ENCODE measurements around the gene OR4B1.
"Not testable (repeated sequence)": the region's sequence is repeated elsewhere in the genome, so short reads cannot be mapped to it uniquely, and the experiment has no call there.

The OR4B1 gene

DNA sequence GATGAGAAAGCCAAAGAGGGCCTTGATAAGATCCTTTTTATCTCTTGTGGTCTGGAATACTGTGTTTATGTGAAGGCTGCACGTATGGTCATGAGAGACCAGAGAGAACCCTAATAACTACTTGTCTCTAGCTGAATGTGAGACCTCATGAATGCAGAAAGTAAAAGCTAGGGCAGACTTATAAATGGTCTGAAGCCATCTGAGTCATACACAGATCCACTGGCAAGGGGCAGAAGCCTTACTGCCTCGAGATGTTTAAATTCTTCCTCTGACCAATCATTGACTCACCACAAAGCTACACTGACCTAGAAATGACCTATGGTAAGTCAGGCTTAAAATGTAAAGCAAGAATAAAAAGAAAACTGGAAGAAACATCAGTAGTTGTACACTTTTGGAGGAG is 22.7 kb upstream of the OR4B1 start:
- no peak overlapping the region for H3K4me3 ChIP-seq (ENCODE audit: low read depth, low read length)
- in situ Hi-C loops (cut with HindIII; ENCODE audit: low sequenced_read_pairs), result no loop called here
- TF ChIP-seq, protein P1, sequence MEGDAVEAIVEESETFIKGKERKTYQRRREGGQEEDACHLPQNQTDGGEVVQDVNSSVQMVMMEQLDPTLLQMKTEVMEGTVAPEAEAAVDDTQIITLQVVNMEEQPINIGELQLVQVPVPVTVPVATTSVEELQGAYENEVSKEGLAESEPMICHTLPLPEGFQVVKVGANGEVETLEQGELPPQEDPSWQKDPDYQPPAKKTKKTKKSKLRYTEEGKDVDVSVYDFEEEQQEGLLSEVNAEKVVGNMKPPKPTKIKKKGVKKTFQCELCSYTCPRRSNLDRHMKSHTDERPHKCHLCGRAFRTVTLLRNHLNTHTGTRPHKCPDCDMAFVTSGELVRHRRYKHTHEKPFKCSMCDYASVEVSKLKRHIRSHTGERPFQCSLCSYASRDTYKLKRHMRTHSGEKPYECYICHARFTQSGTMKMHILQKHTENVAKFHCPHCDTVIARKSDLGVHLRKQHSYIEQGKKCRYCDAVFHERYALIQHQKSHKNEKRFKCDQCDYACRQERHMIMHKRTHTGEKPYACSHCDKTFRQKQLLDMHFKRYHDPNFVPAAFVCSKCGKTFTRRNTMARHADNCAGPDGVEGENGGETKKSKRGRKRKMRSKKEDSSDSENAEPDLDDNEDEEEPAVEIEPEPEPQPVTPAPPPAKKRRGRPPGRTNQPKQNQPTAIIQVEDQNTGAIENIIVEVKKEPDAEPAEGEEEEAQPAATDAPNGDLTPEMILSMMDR (IDR thresholded peaks at IDR 0.05; ENCODE audit: low read depth, low read length, missing control alignments), result no peak
- no peak for DNase-seq (ENCODE audit: low read depth)

DNA sequence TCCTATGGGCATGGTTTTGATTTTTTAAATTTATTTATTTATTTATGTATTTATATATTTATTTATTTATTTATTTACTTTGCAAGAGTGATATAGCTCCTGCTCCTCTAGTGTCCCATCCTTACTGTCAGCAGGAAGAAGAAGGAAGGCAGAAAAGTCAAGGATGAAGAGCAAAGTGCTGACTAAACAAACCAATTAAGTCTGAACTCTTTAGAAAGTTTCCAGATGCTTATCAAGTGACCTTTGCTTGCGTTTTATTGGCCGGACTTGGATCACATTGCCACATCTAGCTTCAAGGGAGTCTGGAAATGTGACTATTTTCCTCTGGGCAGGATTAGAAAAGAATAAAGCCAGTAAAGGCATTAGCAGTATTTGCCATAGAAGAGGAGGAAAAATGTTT is 8.7 kb upstream of the OR4B1 start:
- DNase-seq (ENCODE audit: low read depth), result no peak
- H3K4me3 ChIP-seq (ENCODE audit: low read depth, low read length), result no peak overlapping the region
- TF ChIP-seq, protein P1 (IDR thresholded peaks at IDR 0.05; ENCODE audit: low read depth, low read length, missing control alignments), result no peak
- in situ Hi-C loops (cut with HindIII; ENCODE audit: low sequenced_read_pairs), result no loop called here

DNA sequence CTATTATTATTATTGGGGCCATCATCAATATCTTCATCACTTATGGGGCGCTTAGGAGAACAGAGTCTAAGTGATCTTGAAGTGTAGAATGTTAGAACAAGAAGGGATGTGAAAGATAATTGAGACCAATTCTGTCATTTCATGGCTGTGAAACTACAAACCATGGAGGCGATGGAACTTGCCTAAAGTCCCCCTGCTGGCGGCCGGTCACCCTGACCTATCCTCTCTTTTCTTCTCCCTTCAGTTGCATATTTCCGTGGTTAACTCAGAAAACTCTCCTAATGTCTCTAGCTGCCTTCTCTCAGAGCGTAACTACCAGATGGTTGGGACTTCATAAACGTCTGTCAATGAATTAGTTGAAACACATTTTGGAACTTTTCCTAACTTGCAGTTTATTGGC is 6.6 kb upstream of the OR4B1 start:
- TF ChIP-seq, protein P1 (IDR thresholded peaks at IDR 0.05; ENCODE audit: low read depth, low read length, missing control alignments), result no peak
- in situ Hi-C loops (cut with HindIII; ENCODE audit: low sequenced_read_pairs), result no loop called here
- DNase-seq (ENCODE audit: low read depth), result no peak
- H3K4me3 ChIP-seq (ENCODE audit: low read depth, low read length), result no peak overlapping the region

DNA sequence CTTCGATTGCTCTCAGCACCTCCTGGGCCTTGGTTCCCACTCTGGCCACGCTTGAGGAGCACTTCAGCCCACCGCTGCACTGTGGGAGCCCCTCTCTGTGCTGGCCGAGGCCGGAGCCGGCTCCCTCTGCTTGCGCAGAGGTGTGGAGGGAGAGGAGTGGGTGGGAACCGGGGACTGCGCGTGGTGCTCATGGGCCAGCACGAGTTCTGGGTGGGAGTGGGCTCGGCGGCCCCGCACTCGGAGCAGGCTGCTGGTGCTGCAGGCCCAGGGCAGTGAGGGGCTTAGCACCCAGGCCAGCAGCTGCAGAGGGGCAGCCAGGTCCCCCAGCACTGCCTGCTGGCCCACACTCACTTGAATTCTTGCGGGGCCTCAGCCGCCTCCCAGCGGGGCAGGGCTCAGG is 12.2 kb downstream of the OR4B1 start:
- in situ Hi-C loops (cut with HindIII; ENCODE audit: low sequenced_read_pairs), result no loop called here
- TF ChIP-seq, protein P1 (IDR thresholded peaks at IDR 0.05; ENCODE audit: low read depth, low read length, missing control alignments), result no peak
- DNase-seq (ENCODE audit: low read depth), result no peak
- no peak overlapping the region for H3K4me3 ChIP-seq (ENCODE audit: low read depth, low read length)

DNA sequence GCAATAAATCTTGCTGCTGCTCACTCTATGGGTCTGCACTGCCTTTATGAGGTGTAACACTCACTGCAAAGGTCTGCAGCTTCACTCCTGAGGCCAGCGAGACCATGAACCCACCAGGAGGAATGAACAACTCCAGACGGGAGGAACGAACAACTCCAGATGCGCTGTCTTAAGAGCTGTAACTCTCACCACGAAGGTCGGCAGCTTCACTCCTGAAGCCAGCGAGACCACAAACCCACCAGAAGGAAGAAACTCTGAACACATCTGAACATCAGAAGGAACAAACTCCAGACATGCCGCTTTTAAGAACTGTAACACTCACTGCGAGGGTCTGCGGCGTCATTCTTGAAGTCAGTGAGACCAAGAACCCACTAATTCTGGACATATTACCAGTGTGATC is 13.4 kb downstream of the OR4B1 start:
- H3K4me3 ChIP-seq (ENCODE audit: low read depth, low read length); in situ Hi-C loops (cut with HindIII; ENCODE audit: low sequenced_read_pairs); DNase-seq (ENCODE audit: low read depth): not testable (repeated sequence)

DNA sequence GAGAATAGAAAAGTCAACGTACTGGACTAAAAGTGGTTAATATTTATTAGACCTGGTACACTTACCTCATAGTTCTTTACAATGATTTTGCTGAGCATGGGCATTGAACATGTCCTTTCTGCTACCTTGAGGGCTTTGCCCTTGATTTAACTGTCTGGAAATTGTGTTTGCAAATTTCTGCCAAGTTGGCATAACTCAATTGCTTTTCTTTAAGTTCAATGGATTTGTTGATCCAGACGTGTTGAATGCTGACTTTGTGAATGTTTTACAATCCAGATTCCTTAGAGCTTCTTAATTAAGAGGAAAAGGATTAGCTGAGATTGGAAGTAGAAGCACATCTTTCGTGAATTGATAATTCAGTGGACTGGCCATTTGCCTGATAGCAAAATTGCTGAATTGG is 21.1 kb downstream of the OR4B1 start:
- in situ Hi-C loops (cut with HindIII; ENCODE audit: low sequenced_read_pairs), result no loop called here
- TF ChIP-seq, protein P1 (IDR thresholded peaks at IDR 0.05; ENCODE audit: low read depth, low read length, missing control alignments), result no peak
- no peak overlapping the region for H3K4me3 ChIP-seq (ENCODE audit: low read depth, low read length)
- no peak for DNase-seq (ENCODE audit: low read depth)

DNA sequence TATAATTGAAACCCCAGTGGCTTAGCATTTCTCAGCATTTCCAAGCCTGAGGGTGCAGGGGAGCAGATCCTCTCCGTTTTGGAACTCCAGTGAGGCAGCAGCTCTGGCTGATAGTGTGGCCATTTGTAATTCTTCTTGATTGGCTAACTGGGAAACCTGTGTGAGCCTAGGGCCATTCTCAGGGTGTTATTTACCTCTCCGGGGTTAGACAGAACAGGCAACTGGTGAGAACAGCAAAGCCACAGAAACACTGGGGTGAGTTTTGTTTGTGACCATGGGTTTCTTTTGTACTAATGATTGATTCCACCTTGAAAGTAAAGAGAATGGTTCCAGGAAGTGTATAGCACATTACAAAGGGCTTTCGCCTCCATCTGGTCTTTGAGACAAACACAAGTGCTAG is 25.9 kb downstream of the OR4B1 start:
- TF ChIP-seq, protein P1 (IDR thresholded peaks at IDR 0.05; ENCODE audit: low read depth, low read length, missing control alignments), result no peak
- H3K4me3 ChIP-seq (ENCODE audit: low read depth, low read length), result no peak overlapping the region
- in situ Hi-C loops (cut with HindIII; ENCODE audit: low sequenced_read_pairs), result no loop called here
- no peak for DNase-seq (ENCODE audit: low read depth)
